Muscle layer of duodenum (tissue), 2 donors: ENCODE measurements around the gene NLRP8.
"Not testable (repeated sequence)": the region's sequence is repeated elsewhere in the genome, so short reads cannot be mapped to it uniquely, and the experiment has no call there.

Source experiments
- H3K27ac ChIP-seq: one replicate; pipeline ENCODE4 v1.7.0; 2013; ENCODE audit warnings: mild to moderate bottlenecking, low read length
- H3K27me3 ChIP-seq: one replicate; pipeline ENCODE4 v1.7.0; 2013; ENCODE audit warnings: low read depth, mild to moderate bottlenecking, control low read depth, low read length
- H3K36me3 ChIP-seq, 2 donors: one replicate each; pipeline ENCODE4 v1.7.0; 2013; ENCODE audit warnings: low read length in 2 of 2, control low read depth in 1 of 2, mild to moderate bottlenecking in 1 of 2; ENCODE audit not compliant: insufficient read depth in 2 of 2, control insufficient read depth in 1 of 2
- H3K4me1 ChIP-seq, 2 donors: one replicate each; pipeline ENCODE4 v1.7.0; 2013; ENCODE audit warnings: low read length in 2 of 2, mild to moderate bottlenecking in 2 of 2, control low read depth in 1 of 2, moderate library complexity in 1 of 2; ENCODE audit not compliant: insufficient read depth in 2 of 2, control insufficient read depth in 1 of 2
- H3K4me3 ChIP-seq, 2 donors: one replicate each; pipeline ENCODE4 v1.7.0; 2013; ENCODE audit warnings: low read length in 2 of 2, low read depth in 1 of 2, mild to moderate bottlenecking in 1 of 2
- H3K9me3 ChIP-seq, 2 donors: one replicate each; pipeline ENCODE4 v1.7.0; 2013; ENCODE audit warnings: low read length in 2 of 2, control low read depth in 1 of 2, mild to moderate bottlenecking in 1 of 2; ENCODE audit not compliant: control insufficient read depth in 1 of 2
- donor health status: healthy.

The NLRP8 gene

DNA sequence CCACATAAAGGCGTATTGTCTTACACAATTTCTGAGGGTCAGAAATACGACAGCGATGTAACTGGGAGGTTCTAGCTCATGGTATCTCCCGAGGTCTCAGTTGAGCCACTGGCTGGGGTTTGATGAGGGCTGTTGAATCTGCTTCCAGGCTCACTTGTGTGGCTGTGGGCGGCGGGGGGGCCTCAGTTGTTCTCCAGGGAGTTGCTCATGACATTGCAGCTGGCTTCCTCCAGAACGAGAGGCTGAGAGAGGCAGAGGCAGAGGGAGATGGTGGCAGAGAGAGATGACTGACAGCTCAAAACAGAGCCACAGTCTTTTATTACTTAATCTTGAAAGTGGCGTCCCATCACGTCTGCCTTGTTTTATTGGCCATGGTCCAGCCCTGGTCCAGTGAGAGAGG lies 32.8 kb downstream of the NLRP8 start:
- no peaks in the 10 kb centered on the region for H3K4me1 ChIP-seq
- H3K9me3 ChIP-seq: peaks cover 9 to 10% of the 10 kb centered on the region in 2 donors
- H3K27ac ChIP-seq: no peak overlapping the region
- H3K4me3 ChIP-seq: no peak overlapping the region
- no peaks in the 10 kb centered on the region for H3K36me3 ChIP-seq
- H3K27me3 ChIP-seq: no peaks in the 10 kb centered on the region

DNA sequence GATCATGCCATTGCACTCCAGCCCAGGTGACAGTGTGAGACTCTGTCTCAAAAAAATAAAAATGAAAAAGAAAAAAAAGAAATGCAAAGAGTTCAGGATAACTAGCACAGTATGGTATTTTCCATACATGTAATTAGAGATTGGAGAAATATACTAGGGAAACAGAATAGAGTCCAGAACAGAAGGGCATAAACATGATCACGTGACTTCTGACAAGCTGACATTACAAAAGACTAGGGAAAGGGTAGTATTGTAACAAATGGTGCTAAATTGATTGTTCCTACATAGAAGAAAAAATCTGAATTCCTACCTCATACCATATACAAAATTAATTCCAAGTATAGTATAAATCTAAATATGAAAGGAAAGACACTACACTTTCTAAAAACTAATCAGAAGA lies 37.6 kb downstream of the NLRP8 start:
- Histone ChIP-seq H3K36me3 (no peaks in the 10 kb centered on the region), H3K27me3 (no peaks in the 10 kb centered on the region), H3K4me1 (no peaks in the 10 kb centered on the region), H3K9me3 (peaks cover 0 to 6% of the 10 kb centered on the region in 2 donors), H3K27ac (no peak overlapping the region), H3K4me3 (no peak overlapping the region)

DNA sequence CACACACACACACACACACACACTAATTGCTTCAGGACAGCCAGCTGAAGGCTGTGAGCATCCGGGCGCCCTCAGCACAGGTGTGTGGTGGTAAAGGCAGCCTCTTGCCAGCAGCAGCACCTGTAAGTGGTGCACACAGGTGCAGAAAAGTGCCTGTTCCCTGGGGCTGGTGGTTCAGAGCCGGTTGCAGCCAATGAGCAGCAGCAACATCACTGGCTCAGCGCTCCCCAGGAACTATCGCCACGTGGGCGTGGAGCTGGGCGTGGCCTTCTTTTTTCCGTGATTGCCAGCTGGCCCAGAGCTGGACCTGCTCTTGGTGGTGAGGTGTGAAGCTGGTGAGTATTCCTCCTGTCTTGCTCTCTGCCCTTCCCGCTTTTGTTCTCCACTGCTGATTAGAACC lies 38.9 kb downstream of the NLRP8 start, which contains the start of gene NLRP5:
TSS of gene NLRP5 (plus strand) at position 289 of the 400 bp plus-strand sequence.
- Histone ChIP-seq H3K4me1 (no peaks in the 10 kb centered on the region), H3K27ac (no peak within 1 kb of the TSS), H3K27me3 (no peaks in the 10 kb centered on the region), H3K9me3 (peaks cover 0 to 6% of the 10 kb centered on the region in 2 donors), H3K36me3 (no peaks in the 10 kb centered on the region), H3K4me3 (no peak within 1 kb of the TSS)

DNA sequence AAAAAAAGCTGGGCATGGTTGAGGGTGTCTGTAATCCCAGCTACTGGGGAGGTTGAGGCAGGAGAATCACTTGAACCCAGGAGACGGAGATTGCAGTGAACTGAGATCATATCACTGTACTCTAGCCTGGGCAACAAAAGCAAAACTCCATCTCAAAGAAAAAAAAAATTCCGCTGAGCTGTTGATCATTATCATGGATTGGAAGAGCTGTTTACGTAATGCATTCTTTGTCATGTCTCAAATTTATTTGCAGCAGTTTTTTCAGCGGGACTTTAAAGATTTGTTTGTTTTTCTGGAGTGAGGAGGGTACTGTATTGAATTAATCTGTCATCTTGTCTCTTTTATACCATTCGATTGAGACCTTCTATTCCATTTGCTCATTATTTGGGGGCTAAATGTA lies 43.2 kb downstream of the NLRP8 start:
- Histone ChIP-seq H3K27ac (no peak overlapping the region), H3K9me3 (peaks cover 0 to 2% of the 10 kb centered on the region in 2 donors), H3K4me3 (no peak overlapping the region), H3K36me3 (no peaks in the 10 kb centered on the region), H3K4me1 (no peaks in the 10 kb centered on the region), H3K27me3 (no peaks in the 10 kb centered on the region)

DNA sequence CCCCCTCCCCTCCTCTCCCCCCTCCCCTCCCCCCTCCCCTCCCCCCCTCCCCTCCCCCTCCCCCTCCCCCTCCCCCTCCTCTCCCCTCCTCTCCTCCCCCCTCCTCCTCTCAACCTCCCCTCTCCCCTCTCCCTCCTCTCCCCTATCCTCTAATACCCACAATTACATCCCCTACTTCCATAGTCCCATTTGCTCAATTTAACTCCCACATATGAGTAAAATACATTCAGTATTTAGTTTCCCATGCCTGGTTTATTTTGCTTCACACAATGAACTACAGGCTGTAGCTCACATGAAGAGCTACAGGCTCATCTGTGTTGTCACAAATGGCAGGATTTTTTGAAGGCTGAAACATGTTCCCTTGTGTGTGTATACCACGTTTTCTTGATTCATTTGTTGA lies 45.9 kb downstream of the NLRP8 start:
- Histone ChIP-seq H3K9me3 (peaks cover 0 to 6% of the 10 kb centered on the region in 2 donors), H3K36me3 (no peaks in the 10 kb centered on the region), H3K4me3 (no peak overlapping the region), H3K27ac (no peak overlapping the region), H3K4me1 (no peaks in the 10 kb centered on the region), H3K27me3 (no peaks in the 10 kb centered on the region)

DNA sequence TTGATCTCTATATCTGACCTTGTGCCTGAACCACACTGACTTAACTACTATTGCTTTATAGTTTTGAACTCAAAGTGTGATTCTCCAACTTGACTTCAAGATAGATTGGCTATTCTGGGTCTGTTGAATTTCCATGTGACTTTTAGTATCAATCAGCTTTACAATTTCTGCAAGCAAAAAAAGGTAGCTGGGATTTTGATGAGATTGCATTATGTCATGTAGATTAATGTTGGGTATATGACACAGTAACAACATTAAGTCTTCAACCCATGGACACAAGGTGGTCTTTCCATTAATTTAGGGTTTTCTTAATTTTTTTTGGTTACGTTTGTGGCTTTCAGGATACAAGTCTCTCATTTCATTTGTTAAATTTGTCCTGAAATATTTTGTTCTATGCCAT lies 67.1 kb downstream of the NLRP8 start:
- Histone ChIP-seq H3K4me1 (no peaks in the 10 kb centered on the region), H3K9me3 (peaks cover 0 to 2% of the 10 kb centered on the region in 2 donors), H3K36me3 (no peaks in the 10 kb centered on the region), H3K4me3 (no peak overlapping the region), H3K27me3 (no peaks in the 10 kb centered on the region), H3K27ac (no peak overlapping the region)

DNA sequence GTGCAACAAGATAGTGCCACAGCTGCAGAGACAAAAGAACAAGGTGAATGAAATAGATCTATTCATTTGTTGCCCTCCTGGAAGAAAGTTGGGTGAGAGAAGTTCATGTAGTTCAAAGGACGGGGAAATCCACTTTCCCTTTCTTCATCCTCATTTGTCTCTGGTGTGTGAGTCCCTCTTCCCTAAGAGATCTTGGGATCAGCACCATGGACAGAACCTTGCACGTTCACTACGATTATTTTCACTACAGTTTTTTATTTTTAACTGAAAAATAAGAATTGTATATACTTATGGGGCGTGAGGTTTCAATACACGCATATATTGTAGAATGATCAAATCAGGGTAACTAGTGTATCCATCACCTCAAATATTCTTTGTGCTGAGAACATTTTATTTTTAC lies 68.1 kb downstream of the NLRP8 start:
- no peak overlapping the region for H3K4me3 ChIP-seq
- H3K27me3 ChIP-seq: no peaks in the 10 kb centered on the region
- H3K9me3 ChIP-seq: no peaks in the 10 kb centered on the region
- no peaks in the 10 kb centered on the region for H3K36me3 ChIP-seq
- H3K27ac ChIP-seq: no peak overlapping the region
- H3K4me1 ChIP-seq: no peaks in the 10 kb centered on the region

DNA sequence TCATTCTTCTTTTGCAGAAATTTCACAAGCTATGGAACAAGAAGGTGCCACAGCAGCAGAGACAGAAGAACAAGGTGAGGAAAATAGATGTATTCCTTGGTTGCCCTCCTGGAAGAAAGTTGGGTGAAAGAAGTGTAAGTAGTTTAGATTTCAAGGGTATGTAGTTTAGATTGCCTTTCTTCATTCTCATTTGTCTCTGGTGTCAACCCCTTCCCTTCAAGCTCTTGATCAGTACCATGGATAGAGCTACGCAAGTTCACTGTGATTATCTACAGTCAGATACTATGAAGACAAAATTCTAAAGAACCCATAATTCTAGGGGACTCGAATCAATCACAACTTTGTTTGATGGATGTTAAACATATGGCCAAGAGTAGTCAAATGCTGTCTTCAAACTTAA lies 71.7 kb downstream of the NLRP8 start:
- not testable (repeated sequence) for H3K4me3 ChIP-seq, H3K4me1 ChIP-seq, H3K27me3 ChIP-seq, H3K36me3 ChIP-seq, H3K9me3 ChIP-seq, H3K27ac ChIP-seq

DNA sequence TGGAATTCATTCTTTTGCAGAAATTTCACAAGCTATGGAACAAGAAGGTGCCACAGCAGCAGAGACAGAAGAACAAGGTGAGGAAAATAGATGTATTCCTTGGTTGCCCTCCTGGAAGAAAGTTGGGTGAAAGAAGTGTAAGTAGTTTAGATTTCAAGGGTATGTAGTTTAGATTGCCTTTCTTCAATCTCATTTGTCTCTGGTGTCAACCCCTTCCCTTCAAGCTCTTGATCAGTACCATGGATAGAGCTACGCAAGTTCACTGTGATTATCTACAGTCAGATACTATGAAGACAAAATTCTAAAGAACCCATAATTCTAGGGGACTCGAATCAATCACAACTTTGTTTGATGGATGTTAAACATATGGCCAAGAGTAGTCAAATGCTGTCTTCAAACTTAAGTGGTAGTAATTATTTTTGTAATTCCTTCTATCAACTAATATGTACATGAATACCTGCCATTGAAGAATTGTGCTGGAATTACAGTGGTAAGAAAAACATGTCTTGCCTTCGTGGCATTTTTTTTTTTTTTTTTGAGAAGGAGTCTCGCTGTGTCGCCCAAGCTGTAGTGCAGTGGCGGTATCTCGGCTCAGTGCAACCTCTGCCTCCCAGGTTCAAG lies 72.8 kb downstream of the NLRP8 start:
- not testable (repeated sequence) for H3K4me1 ChIP-seq, H3K9me3 ChIP-seq, H3K4me3 ChIP-seq, H3K27ac ChIP-seq, H3K27me3 ChIP-seq, H3K36me3 ChIP-seq

DNA sequence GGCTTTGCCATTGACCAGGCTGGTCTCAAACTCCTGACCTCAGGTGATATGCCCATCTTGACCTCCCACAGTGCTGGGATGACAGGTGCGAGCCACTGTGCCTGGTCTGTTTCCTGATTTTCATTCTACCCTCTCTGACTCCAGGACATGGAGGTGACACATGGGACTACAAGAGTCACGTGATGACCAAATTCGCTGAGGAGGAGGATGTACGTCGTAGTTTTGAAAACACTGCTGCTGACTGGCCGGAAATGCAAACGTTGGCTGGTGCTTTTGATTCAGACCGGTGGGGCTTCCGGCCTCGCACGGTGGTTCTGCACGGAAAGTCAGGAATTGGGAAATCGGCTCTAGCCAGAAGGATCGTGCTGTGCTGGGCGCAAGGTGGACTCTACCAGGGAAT lies 79.1 kb downstream of the NLRP8 start:
- H3K4me3 ChIP-seq: no peak overlapping the region
- no peak overlapping the region for H3K27ac ChIP-seq
- H3K4me1 ChIP-seq: no peaks in the 10 kb centered on the region
- peaks cover 0 to 3% of the 10 kb centered on the region in 2 donors for H3K9me3 ChIP-seq
- H3K27me3 ChIP-seq: no peaks in the 10 kb centered on the region
- no peaks in the 10 kb centered on the region for H3K36me3 ChIP-seq
